ENCODE data around the gene ZNF580. TPM values are rescaled to one million over a fixed set of nuclear protein-coding genes. Genes with fewer than 3 reads are reported as not detected.

Gene ZNF580
- total and polyA plus RNA-seq, 9 of the 15 experiments (the other 6 are each of a cell fraction or from before 2014, with no cell fraction given) = 2.3 to 47.4 (median 6.0) TPM

DNA sequence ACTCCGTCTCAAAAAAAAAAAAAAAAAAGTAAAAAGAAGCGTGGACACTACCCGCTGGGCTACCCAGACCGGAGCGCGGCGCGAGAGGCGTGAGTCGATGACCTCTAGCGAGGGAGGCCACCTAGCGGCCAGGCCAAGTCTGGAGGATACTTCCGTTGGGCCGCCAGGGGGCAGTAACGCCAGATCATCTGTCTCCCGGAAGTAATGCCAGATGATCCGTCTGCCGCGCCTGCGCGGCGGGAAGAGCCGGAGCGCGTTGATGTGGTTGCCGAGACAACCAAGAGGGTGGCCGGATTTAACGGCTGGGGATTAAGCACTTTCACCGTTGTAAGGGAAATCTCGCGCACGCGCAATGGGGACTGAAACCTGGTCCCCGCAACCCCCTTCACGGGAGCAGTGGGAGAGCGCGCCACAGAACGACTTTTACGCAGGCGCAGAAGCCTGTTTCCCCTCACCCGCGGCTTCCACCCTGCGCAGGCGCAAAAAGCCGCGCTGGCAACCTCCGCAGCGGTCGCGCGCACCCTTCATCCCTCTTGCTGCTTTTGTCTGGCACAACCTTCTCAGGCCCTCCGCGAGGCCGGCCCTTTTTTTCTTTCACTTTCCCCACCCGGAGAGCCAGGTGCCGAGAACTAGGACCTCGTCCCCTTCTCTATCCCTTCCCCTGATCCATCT is 13.0 kb downstream of the ZNF580 start (continued):
- 0 out of 2 replicates have a peak, but pooled peaks have one; percentile 9 for TF ChIP-seq ARID2 (IDR thresholded peaks at IDR 0.05)
- TF ChIP-seq KDM4B (IDR thresholded peaks at IDR 0.05; ENCODE audit: borderline replicate concordance in 2 of 2, low read depth in 1 of 2) = 0 out of 4 replicates have a peak, but pooled peaks of 1 of the 2 experiments have one; percentile 52
- no peak; a peak in 3 of 4 replicates for TF ChIP-seq TRIM24 (IDR thresholded peaks at IDR 0.05)
- TF ChIP-seq KDM2B (CRISPR knock-in tag; IDR thresholded peaks at IDR 0.05) = peak; percentile 86; the same call in 1 of the 2 replicates
- peak; percentile 47; the same call in 1 of the 2 replicates for TF ChIP-seq CHD2 (IDR thresholded peaks at IDR 0.05; ENCODE audit: low read depth, low read length)
- no peak for TF ChIP-seq ZNF445 (CRISPR knock-in tag; IDR thresholded peaks at IDR 0.05; ENCODE audit: low read depth)
- TF ChIP-seq PHF8 (IDR thresholded peaks at IDR 0.05; ENCODE audit: borderline replicate concordance, low read length) = peak; percentile 86; the same call in 1 of the 2 replicates
- TF ChIP-seq, protein P1, sequence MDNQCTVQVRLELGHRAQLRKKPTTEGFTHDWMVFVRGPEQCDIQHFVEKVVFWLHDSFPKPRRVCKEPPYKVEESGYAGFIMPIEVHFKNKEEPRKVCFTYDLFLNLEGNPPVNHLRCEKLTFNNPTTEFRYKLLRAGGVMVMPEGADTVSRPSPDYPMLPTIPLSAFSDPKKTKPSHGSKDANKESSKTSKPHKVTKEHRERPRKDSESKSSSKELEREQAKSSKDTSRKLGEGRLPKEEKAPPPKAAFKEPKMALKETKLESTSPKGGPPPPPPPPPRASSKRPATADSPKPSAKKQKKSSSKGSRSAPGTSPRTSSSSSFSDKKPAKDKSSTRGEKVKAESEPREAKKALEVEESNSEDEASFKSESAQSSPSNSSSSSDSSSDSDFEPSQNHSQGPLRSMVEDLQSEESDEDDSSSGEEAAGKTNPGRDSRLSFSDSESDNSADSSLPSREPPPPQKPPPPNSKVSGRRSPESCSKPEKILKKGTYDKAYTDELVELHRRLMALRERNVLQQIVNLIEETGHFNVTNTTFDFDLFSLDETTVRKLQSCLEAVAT (IDR thresholded peaks at IDR 0.05) = peak in 1 of 2 experiments; percentile 98; a peak in 2 of 4 replicates
- TF ChIP-seq, protein P2, sequence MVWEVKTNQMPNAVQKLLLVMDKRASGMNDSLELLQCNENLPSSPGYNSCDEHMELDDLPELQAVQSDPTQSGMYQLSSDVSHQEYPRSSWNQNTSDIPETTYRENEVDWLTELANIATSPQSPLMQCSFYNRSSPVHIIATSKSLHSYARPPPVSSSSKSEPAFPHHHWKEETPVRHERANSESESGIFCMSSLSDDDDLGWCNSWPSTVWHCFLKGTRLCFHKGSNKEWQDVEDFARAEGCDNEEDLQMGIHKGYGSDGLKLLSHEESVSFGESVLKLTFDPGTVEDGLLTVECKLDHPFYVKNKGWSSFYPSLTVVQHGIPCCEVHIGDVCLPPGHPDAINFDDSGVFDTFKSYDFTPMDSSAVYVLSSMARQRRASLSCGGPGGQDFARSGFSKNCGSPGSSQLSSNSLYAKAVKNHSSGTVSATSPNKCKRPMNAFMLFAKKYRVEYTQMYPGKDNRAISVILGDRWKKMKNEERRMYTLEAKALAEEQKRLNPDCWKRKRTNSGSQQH (CRISPR knock-in tag; IDR thresholded peaks at IDR 0.05) = peak; percentile 39; the same call in 1 of the 2 replicates
- peak; percentile 62 for TF ChIP-seq NBN (IDR thresholded peaks at IDR 0.05; ENCODE audit: low read depth)
- no peak for TF ChIP-seq ARHGAP35 (IDR thresholded peaks at IDR 0.05; ENCODE audit: partially characterized antibody)
- TF ChIP-seq CSDE1 (IDR thresholded peaks at IDR 0.05) = peak in 1 of 2 experiments; percentile 89; a peak in 2 of 4 replicates
- TF ChIP-seq, protein P3, sequence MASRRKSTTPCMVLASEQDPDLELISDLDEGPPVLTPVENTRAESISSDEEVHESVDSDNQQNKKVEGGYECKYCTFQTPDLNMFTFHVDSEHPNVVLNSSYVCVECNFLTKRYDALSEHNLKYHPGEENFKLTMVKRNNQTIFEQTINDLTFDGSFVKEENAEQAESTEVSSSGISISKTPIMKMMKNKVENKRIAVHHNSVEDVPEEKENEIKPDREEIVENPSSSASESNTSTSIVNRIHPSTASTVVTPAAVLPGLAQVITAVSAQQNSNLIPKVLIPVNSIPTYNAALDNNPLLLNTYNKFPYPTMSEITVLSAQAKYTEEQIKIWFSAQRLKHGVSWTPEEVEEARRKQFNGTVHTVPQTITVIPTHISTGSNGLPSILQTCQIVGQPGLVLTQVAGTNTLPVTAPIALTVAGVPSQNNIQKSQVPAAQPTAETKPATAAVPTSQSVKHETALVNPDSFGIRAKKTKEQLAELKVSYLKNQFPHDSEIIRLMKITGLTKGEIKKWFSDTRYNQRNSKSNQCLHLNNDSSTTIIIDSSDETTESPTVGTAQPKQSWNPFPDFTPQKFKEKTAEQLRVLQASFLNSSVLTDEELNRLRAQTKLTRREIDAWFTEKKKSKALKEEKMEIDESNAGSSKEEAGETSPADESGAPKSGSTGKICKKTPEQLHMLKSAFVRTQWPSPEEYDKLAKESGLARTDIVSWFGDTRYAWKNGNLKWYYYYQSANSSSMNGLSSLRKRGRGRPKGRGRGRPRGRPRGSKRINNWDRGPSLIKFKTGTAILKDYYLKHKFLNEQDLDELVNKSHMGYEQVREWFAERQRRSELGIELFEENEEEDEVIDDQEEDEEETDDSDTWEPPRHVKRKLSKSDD (conservative IDR thresholded peaks at IDR 0.05; ENCODE audit: low read length) = no peak
- TF ChIP-seq TEAD4 (IDR thresholded peaks at IDR 0.05; ENCODE audit: low read length) = 0 out of 2 replicates have a peak, but pooled peaks have one; percentile 40
- TF ChIP-seq TEAD4 (CRISPR knock-in tag; IDR thresholded peaks at IDR 0.05; ENCODE audit: borderline replicate concordance) = no peak
- peak; percentile 85 for TF ChIP-seq PRDM10 (IDR thresholded peaks at IDR 0.05; ENCODE audit: partially characterized antibody)
- 0 out of 2 replicates have a peak, but pooled peaks have one; percentile 23 for TF ChIP-seq PHF21A (IDR thresholded peaks at IDR 0.05; ENCODE audit: borderline replicate concordance, low read depth)
